Activated naive CD4-positive, alpha-beta T cell treated with anti-CD3 and anti-CD28 coated beads, Interleukin-2, amount 10 ng/mL, durations not matched to agents 5 hours and 36 hours (primary cell): ENCODE results near the gene GNL3L. TPM values are rescaled to one million over a fixed set of nuclear protein-coding genes. Genes with fewer than 3 reads are reported as not detected.

ENCODE experiments used
- total RNA-seq, 2 experiments: library from RNA; stranded (reverse); gene quantifications; one replicate each; pipeline ENCODE4 v1.2.3, GENCODE V29; 2021

Gene GNL3L, protein sequence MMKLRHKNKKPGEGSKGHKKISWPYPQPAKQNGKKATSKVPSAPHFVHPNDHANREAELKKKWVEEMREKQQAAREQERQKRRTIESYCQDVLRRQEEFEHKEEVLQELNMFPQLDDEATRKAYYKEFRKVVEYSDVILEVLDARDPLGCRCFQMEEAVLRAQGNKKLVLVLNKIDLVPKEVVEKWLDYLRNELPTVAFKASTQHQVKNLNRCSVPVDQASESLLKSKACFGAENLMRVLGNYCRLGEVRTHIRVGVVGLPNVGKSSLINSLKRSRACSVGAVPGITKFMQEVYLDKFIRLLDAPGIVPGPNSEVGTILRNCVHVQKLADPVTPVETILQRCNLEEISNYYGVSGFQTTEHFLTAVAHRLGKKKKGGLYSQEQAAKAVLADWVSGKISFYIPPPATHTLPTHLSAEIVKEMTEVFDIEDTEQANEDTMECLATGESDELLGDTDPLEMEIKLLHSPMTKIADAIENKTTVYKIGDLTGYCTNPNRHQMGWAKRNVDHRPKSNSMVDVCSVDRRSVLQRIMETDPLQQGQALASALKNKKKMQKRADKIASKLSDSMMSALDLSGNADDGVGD
- 10 to 100 TPM; 45.7 to 45.8 TPM for total RNA-seq

DNA sequence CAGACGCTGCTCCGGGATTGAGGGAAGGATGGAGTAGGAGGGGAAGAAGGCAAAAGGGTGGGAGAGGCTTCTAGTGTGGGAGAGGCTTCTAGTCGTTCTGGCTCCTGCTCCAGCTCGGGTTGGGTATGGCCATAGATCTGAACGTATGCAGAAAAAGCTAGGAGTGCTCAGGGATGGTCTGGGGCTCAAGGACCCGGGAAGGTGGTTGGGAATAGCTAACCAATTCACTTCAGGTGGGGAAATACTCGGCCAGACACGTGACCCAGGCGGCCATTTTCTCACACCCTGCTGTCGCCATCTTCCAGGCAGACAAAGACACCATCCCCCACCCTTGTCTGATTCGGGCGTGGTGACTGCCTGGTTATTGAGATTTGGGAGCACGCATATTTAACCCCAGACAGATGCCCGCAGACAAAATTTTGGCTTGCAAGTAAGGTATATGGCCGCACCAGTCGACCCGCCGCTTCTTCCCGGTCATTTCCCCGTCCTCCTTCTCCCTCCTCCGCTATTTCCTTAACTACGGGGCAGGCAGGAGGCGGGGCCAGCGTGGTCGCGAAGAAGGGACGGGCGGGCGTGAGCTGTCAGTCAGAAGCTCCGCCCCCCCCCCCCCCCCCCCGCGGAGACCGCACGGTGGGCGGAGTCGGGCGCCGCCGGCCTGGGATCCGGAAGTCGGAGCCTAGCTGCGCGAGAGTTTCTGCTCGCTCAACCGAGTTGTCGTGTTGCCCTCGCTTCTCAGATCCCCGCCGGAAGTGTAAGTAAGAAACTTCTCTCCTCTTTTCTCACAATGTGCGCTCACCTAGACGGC is at the start of gene GNL3L:
GNL3L (plus strand) TSS at position 668 of the 805 bp plus-strand sequence. CDS start 2,348 bp downstream, outside the sequence.

DNA sequence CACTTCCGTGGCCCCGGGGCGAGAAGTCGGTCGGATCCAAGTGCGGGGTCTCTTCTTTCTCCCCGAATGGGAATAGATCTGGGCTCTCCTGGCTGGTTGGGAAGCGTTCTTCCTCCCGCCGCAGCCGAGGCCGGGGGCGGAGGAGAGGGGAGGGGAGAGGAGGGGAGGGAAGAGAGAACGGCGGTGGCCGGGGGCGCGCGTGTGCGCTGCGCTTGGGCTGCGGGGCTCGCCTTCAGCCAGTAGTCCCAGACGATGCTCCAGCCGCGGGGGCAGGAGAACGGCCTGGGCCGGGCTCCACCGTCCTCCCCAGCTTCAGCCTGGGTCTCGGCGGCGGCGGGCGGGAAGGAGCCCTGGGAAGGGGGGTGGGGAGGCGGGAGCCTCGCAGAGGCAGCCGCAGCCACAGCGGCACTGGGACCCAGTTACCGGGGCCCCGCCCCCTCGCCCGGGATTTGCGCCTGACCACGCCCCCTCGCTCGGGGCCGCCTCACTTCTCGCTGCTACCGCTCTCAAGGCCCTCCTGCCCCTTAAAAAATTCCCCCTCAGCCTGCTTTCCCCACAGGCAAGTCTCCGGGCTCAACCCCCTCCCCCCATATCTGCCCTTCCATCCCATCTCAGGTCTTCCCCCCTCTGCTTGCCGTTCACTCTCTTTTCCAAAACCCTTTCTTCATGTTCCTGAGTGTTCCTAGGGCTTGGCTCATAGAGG is 34.1 kb upstream of the GNL3L start, which contains the start of gene FGD1:
FGD1 (minus strand) TSS at position 421 of the 703 bp plus-strand sequence. CDS start 802 bp downstream, outside the sequence.

Other genes with a start within 250 kb of the GNL3L start
- gene WNK3, start 172.2 kb upstream of the GNL3L start, total RNA-seq = under 1 TPM; 0.14 to 0.30 TPM
- gene TSR2, start 89.8 kb upstream of the GNL3L start, total RNA-seq = 10 to 100 TPM; 28.7 to 30.6 TPM
- under 1 TPM; 0.18 to 0.19 TPM for gene FGD1, start 34.0 kb upstream of the GNL3L start, total RNA-seq